ENCODE results near the gene PIGO.

PIGO gene

GRCh38 chr9:35096035-35096849, at the start of gene PIGO:
PIGO (minus strand) TSS chr9:35096591; CDS start chr9:35095565, 1,026 bp downstream.
- peak; percentile 81 for DNase-seq

- no peak for DNase-seq
Observed at GRCh38 chr9:35142037-35142436, 45.6 kb upstream of the PIGO start.

- no peak for DNase-seq
Observed at GRCh38 chr9:35140093-35140492, 43.7 kb upstream of the PIGO start.

GRCh38 chr9:35136866-35137265, 40.5 kb upstream of the PIGO start:
- DNase-seq: no peak

- no peak for DNase-seq
Observed at GRCh38 chr9:35135988-35136387, 39.6 kb upstream of the PIGO start.

- no peak for DNase-seq
Observed at GRCh38 chr9:35134920-35135319, 38.5 kb upstream of the PIGO start.

GRCh38 chr9:35116898-35117551, 20.6 kb upstream of the PIGO start:
- peak; percentile 84 for DNase-seq

- no peak for DNase-seq
Observed at GRCh38 chr9:35116539-35116897, 20.1 kb upstream of the PIGO start.

GRCh38 chr9:35115680-35116538, 19.5 kb upstream of the PIGO start, which contains the start of gene ATOSB:
ATOSB (minus strand) TSS chr9:35115862; CDS start chr9:35108274, 7,588 bp downstream.
- peak; percentile 89 for DNase-seq

- no peak for DNase-seq
Observed at GRCh38 chr9:35114840-35115628, 18.6 kb upstream of the PIGO start.

- peak; percentile 19 for DNase-seq
Observed at GRCh38 chr9:35114113-35114839, 17.9 kb upstream of the PIGO start.

- DNase-seq: no peak
Observed at GRCh38 chr9:35112257-35113020, 16.0 kb upstream of the PIGO start.

GRCh38 chr9:35111001-35111933, 14.9 kb upstream of the PIGO start:
- peak; percentile 95 for DNase-seq

GRCh38 chr9:35110327-35110761, 14.0 kb upstream of the PIGO start:
- DNase-seq: peak; percentile 27

- no peak for DNase-seq
Observed at GRCh38 chr9:35108946-35109575, 12.7 kb upstream of the PIGO start.

GRCh38 chr9:35108461-35108860, 12.1 kb upstream of the PIGO start:
- DNase-seq: no peak

- no peak for DNase-seq
Observed at GRCh38 chr9:35107297-35108290, 11.2 kb upstream of the PIGO start.

- DNase-seq: no peak
Observed at GRCh38 chr9:35106343-35106730, 9.9 kb upstream of the PIGO start.
